Forelimb muscle (tissue), 1 donor: ENCODE measurements around the gene RCC1. TPM values are rescaled to one million over a fixed set of nuclear protein-coding genes. Genes with fewer than 3 reads are reported as not detected.
"Not testable (repeated sequence)": the region's sequence is repeated elsewhere in the genome, so short reads cannot be mapped to it uniquely, and the experiment has no call there.

Source experiments
- DNase-seq: peaks from one replicate; pipeline ENCODE4 v3.0.0-alpha.2; 2013; ENCODE audit warnings: low read depth
- polyA plus RNA-seq: library from polyadenylated mRNA; unstranded; fragments of 120-200 nt; gene quantifications from one replicate; pipeline ENCODE4 v1.2.1, GENCODE V29; 2013; ENCODE audit not compliant: insufficient read length

The RCC1 gene, protein sequence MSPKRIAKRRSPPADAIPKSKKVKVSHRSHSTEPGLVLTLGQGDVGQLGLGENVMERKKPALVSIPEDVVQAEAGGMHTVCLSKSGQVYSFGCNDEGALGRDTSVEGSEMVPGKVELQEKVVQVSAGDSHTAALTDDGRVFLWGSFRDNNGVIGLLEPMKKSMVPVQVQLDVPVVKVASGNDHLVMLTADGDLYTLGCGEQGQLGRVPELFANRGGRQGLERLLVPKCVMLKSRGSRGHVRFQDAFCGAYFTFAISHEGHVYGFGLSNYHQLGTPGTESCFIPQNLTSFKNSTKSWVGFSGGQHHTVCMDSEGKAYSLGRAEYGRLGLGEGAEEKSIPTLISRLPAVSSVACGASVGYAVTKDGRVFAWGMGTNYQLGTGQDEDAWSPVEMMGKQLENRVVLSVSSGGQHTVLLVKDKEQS
- polyA plus RNA-seq = 25.0 TPM

DNA sequence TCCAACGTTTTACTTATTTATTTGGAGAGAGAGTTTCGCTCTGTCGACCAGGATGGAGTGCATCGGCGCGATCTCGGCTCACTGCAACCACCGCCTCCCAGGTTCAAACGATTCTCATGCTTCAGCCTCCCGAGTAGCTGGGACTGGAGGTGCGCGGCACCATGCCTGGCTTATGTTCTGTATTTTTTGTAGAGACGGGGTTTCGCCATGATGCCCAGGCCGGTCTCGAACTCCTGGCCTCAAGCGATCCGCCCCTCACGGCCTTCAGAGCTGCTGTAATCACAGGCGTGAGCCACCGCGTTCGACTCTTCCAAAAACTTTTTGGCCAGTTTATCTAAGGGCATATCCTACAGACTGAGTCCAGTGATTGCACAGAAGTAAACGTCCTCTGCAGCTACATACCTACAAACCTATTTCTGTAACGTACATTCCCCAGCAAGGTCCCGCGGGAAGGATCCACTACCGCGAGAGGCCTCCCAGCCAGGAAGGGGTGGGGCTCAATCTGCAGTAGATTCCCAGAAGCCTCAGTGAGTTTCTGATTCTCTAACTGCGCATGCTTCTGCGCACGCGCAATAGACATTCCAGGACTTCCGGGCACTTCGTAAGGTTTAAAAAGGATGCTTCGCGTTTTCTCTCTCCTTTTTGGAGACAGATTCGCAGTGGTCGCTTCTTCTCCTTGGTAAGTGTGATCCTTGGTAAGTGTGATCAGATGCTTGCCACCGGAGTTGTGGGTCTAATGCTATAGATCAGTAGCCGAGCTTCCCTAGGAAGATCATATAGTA, at the start of gene RCC1:
Gene RCC1, plus strand, starts transcription at position 638 of the 782 bp plus-strand sequence. CDS start 23,824 bp downstream, outside the sequence.
- peak; percentile 99 for DNase-seq

DNA sequence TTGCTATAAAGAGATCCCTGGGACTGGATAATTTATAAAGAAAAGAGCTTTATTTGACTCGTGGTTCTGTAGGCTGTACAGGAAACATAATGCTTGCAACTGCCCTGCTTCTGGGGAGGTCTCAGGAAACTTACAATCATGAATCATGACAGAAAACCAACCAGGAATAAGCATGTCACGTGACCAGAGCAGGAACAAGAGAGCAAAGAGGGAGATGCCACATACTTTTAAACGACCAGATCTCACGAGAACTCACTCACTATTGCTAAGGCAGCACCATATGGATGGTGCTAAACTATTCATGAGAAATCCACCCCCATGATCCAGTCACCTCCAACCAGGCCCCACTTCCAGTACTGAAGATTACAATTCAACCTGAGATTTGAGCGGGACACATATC, 49.8 kb upstream of the RCC1 start:
- no peak for DNase-seq

DNA sequence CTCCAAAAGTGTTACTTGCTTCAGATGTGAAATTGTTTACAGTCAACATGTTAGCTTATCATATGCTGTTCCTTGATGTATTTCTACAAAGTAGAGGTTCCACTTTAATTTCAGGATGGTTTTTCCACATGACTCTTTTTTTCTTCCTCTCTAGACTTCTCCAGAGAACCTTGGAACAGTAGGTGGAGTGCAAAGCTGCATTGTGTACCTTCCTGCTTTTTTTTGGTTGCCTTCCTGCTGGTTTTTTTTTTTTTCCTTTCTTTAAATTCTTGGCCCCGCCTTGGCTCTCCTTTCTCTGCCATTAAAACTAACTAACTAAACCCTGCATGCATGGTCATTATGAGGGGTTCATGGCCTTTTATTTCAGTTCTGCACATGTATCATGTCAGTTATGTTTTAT, 48.2 kb upstream of the RCC1 start:
- no peak for DNase-seq

DNA sequence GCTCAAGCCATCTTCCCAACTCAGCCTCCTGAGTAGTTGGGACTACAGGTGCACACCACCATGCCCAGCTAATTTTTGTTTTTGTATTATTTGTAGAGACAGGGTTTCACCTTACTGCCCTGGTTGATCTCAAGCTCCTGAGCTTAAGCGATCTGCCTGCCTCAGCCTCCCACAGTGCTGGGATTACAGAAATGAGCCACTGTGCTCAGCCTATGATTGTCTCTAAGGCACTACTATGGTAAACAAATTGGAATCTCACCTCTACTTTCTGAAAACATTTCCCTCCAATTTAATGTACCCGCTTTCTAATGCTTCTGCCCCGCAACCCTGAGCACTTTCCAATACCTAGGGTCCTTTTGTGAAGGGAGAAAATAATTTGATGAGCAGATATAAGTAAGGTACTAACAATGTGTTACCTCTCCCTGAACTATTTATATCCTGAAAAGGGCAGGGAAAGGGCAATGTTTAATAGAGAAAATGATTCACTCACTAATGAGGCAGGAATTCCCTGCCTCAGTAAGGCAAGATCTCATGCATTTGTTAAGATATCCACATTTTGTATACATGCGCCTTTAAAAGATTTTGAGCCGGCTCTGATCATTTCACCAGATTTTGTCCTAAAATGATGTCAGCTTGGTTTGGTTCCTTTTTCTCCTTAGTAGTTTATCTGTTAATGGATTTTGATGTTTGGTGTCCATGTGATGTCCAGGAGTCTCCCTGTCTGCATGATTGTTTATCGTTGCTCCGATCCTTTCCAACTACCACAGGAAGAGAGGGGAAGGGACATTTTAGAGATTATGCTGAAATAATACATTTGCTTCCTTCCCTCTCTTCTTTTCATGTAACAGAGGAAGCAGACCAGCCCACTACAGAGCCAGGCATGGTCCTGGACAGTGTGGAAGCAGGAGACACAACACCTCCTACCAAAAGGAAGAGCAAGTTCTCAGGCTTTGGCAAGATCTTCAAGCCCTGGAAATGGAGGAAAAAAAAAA, 47.3 kb upstream of the RCC1 start:
- no peak for DNase-seq

DNA sequence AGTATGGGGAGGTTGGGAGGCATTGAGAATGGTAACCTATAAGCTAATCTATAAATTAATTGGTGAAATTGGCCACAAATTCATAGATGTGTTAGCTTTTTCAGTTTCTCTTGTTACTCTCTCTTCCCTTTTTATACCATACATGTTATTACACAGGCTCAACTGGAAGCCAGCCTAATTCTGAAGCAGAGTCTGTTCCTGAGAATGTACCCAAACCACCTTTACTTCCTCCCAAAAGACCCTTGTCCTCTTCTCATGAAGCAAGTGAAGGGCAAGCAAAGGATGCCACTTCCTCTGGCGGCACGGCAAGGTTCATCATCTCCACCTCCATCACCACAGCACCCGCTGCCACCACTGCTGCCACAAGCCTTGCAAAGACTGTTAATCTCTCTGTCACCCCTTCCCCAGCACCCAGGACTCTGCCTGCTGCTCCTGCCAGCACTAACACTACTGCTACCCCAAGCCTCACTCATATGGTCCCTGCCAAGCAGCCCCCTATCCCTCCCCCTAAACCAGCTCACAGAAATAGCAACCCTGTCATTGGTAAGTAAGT, 39.5 kb upstream of the RCC1 start:
- no peak for DNase-seq

DNA sequence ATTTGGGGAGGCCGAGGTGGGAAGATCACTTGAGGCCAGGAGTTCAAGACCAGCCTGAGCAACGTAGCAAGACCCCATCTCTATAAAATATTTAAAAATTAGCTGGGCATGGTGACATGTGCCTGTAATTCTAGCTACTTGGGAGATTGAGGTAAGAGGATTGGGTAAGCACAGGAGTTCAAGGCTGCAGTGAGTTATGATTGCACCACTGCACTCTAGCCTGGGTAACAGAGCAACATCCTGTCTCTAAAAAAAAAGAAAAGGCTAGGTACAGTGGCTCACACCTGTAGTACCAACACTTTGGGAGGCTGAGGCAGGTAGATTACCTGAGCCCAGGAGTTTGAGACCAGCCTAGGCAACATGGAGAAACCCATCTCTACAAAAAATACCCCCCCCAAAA, 35.7 kb upstream of the RCC1 start:
- no peak for DNase-seq

DNA sequence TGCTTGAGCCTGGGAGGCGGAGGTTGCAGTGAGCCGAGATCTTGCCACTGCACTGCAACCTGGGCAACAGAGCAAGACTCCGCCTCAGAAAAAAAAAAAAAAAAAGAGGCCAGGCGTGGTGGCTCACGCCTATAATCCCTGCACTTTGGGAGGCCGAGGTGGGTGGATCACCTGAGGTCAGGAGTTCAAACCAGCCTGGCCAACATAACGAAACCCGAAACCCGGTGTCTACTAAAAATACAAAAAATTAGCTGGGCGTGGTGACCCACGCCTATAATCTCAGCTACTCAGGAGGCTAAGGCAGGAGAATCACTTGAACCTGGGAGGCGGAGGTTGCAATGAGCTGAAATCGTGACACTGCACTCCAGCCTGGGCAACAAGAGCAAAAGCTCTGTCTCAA, 26.3 kb upstream of the RCC1 start:
- DNase-seq = not testable (repeated sequence)

DNA sequence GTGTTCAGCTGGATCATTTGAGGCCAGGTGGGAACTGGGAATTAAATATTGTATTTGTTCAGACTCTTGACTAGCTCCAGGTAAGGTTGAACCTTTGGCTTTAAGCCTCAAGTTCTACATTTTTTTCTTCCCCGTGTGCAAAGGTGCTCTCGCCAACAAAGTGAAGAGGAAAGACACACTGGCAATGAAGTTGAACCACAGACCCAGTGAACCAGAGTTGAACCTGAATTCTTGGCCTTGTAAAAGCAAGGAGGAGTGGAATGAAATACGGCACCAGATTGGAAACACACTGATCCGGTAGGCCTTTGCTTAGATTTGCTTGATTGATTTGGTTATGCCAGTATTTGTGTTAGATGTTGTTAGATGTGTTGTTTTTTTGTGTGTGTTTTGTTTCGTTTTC, 25.5 kb upstream of the RCC1 start:
- no peak for DNase-seq

DNA sequence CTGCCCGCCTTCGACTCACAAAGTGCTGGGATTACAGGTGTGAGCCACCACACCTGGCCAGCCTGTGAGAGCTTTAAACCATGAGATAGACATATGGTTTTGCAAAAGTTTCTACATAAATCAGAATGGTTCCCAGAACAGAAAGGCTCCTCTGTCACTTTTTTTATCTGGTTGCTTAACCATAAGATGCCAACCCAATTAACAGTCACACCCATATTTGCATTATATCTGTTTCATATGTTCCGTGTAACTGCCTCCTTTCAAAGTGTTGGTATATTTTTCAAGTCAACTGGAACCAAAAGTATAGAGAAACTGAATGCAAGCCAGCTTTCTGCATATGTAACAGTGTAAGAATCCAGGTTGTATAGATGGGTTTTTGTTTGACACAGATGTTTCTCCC, 23.7 kb upstream of the RCC1 start:
- DNase-seq = no peak

DNA sequence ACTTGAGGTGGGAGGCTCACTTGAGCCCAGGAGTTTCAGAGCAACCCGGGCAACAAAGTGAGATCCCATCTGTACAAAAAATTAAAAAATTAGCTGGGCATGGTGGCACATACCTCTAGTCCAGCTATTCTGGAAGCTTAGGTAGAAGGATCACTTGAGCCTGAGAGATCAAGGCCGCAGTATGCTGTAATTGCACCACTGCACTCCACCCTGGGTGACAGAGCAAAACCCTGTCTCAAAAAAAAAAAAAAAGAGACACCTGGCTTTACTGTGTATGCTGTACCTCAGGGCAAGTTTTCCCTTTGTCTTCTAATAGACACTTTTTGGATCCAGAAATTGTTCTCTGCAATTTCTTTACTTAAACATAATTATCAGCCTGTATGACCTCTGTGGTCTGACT, 23.1 kb upstream of the RCC1 start:
- no peak for DNase-seq

DNA sequence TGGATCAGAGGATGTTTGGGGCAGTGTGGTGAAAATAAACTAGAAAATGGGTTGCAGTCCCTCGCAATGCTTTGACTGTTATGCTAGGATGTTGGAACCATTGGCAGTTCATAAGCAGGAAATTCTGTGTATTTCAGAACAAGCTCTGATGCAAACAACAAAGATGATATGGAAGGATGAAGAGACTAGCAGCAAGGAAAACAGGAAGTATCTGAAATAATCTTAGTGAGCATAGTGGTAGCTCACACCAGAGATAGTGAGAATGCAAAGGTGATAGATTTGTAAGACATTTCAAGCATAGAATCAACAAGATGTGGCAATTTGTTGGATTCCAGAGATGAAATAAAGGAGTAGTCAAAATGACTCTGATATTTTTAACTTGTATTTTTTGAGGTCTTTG, 11.1 kb upstream of the RCC1 start:
- DNase-seq = no peak

DNA sequence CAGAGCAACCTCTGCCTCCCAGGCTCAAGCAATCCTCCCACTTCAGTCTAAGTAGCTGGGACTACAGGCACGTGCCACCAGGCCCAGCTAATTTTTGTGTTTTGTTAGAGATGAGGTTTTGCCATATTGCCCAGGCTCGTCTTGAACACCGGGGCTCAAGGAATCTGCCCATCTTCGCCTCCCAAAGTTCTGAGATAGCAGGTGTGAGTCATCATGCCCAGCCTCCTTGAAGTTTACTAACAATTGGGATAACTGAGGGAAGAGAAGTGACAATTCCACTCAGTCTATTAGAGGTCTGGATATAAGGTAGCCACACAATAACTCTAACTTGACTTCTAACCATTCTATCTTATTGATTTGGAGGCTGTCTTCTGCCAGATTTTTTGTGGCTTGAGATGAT, 6.3 kb upstream of the RCC1 start:
- no peak for DNase-seq

DNA sequence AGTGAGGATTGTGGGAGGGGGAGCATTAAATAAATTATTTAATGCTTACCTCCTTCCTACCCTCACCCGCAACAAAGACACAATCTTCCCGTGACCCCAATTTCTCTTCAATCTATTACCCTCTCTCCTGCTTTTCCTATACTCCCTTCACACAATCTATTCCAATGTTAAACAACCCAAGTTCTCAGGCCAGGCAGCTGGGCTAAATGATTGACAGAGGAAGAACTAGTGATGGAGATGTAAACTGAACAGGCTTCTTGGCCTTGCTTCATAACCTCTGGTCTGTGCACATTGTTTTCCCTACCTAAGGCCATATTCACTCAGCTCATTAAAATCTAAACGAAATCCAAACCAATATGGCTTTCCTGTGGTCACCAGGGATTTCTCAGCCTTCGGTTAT, 3.9 kb upstream of the RCC1 start:
- no peak for DNase-seq

DNA sequence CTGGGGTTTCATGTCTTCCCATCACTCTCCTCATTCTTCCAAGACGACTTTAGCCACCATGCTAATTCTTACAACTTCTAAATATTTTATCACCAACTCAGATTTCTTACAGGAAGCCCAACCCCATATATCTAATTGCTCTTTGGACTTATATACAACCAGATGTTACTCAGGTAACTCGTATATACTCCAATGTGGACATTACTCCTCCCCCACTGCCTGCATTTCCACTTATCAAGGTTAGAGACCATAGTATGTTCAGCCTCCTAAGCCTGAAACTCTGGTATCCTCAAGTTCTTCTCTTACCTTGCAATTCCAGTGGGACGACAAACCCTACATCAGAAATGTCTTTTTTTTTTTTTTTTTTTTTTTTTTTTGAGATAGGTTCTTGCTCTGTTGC, 2.7 kb upstream of the RCC1 start:
- DNase-seq = no peak

DNA sequence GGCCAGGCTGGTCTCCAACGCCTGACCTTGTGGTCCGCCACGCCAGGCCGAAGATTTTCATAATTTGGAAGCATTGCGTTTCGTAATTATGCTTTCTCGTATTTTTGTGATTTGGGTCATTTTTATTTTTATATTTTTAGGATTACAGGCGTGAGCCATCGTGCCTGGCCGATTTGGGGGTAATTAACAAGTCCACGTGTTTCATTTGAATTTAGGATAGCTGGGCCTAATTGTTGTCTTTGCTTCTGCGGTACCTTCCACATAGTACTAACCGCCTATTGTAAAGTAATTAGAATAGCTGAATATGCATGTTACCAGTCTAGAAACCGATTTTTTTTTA, 1.0 kb downstream of the RCC1 start:
- DNase-seq = no peak

DNA sequence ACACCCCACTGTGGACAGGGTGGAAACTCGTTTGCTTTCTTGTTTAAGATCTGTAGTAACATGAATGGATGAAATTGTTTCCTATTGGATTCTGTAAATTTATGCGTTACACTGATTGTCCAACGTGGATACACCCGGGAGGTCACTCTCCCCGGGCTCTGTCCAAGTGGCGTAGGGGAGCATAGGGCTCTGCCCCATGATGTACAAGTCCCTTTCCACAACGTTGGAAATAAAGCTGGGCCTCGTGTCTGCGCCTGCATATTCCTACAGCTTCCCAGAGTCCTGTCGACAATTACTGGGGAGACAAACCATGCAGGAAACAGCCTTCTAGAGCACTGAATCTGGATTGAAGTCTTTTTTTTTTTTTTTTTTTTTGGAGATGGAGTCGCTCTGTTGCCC, 1.4 kb downstream of the RCC1 start:
- no peak for DNase-seq

DNA sequence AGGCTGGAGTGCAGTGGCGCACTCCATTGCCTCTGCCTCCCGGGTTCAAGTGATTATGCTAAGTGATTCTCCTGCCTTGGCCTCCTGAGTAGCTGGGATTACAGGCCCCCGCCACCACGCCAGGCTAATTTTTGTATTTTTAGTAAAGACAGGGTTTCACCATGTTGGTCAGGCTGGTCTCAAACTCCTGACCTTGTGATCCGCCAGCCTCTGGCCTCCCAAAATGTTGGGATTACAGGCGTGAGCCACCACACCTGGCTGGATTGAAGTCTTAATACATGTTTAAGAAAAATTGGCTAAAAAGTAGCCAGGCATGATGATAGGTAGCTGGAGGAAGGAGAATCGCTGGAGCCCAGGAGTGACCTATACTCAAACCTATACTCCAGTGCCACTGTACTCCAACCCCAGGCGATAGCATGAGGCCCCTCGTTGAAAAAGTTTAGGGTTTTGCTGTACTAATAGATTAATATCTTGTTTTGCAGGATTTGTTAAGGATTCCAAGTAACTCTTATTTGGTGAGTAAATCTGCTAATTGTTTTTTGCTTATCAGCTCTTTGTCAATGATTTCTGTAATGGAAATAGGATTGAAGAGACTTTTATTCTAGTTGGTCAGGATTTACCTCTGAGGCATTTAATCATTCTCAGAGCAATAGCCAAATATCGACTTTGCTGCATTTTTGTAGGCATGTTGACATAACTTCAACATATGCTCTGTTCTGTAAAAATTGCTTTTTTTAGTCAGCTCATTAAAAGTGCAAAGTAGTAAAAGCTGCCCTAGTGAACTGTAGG, 2.0 kb downstream of the RCC1 start:
- DNase-seq = no peak

DNA sequence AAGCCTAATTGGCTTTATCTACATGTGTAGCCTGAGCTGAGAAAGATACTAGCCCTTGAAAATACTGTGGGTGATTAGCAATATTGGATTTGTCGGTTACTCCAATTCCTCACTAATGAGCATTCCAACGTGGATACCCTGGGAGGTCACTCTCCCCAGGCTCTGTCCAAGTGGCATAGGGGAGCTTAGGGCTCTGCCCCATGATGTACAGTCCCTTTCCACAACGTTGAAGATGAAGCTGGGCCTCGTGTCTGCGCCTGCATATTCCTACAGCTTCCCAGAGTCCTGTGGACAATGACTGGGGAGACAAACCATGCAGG, 2.6 kb downstream of the RCC1 start:
- DNase-seq = no peak

DNA sequence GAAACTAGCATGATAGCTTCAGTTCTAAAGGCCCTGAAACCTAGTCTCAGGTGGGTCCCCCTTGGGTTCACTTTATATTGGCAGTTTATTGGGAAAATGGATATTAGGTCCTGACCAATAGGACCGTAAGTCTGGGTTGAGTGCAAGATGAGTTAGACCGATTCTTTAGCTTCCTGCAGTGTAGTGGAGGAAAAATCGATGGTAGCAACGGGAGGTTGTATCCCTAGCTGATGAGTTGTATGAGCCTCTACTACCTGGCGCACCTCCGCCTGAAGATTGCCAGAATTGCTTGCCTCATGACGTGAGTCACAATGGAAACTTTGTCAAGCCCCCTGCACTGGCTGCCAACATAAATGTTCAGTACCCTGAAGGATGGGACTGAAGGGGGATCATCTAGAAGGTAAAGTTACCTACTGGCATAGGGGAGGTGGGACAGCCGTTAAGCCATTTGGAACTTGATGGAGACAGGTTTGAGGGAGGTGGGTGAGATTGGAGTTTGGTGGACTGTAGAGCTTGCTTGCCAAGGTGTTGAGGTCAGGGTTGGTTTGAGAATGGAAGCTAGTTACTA, 3.9 kb downstream of the RCC1 start:
- DNase-seq = no peak

DNA sequence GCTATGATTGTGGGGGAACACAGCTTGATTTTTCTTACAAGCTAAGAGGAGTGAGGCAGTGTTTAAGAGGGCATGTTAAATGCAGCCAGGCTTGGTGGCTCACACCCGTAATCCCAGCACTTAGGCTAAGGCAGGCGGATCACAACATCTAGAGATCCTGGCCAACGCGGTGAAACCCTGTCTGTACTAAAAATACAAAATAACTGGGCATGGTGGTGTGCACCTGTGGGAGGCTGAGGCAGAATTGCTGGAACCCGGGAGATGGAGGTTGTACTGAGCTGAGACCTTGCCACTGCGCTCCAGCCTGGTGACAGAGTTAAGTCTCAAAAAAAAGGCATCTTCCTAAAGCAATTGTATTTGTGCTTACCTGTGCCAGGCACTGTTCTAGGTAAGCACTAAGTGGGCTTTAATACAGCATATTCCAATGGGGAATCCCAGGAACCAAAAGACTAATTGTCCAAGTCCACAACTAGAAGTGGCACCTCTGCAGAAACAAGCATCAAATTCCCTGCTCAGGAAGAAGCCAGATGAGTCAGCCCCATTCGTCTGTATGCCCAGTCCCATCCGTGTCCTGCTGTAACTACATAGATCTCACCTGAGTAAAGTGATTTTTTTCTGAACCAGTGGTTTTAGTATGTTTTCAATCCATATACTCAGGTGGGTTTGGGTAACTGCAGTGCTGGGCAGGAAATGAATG, 4.6 kb downstream of the RCC1 start:
- DNase-seq = no peak
